Esophagus (tissue), 2 donors: ENCODE data around the gene CCDC174. TPM values are rescaled to one million over a fixed set of nuclear protein-coding genes. Genes with fewer than 3 reads are reported as not detected.

ENCODE experiments used
- H3K27ac ChIP-seq, 2 donors: one replicate each; pipeline ENCODE4 v1.5.1; 2013; ENCODE audit warnings: low read depth in 2 of 2, mild to moderate bottlenecking in 2 of 2, inconsistent platforms in 1 of 2, low read length in 1 of 2, moderate library complexity in 1 of 2
- H3K27me3 ChIP-seq, 2 donors: one replicate each; pipeline ENCODE4 v1.6.1; 2013; ENCODE audit warnings: low read length in 2 of 2, control low read depth in 1 of 2, mild to moderate bottlenecking in 1 of 2; ENCODE audit not compliant: insufficient read depth in 2 of 2, control insufficient read depth in 1 of 2
- H3K36me3 ChIP-seq, 2 donors: one replicate each; pipeline ENCODE4 v1.6.1; 2013; ENCODE audit warnings: low read length in 1 of 2; ENCODE audit not compliant: control insufficient read depth in 2 of 2, insufficient read depth in 2 of 2
- H3K4me1 ChIP-seq, 2 donors: one replicate each; pipeline ENCODE4 v1.6.1; 2013; ENCODE audit warnings: low read length in 1 of 2; ENCODE audit not compliant: control insufficient read depth in 2 of 2, insufficient read depth in 2 of 2
- H3K4me3 ChIP-seq, 2 donors: one replicate each; pipeline ENCODE4 v1.5.1; 2013; ENCODE audit warnings: low read length in 2 of 2, mild to moderate bottlenecking in 2 of 2, low read depth in 1 of 2, moderate library complexity in 1 of 2
- H3K9me3 ChIP-seq, 2 donors: one replicate each; pipeline ENCODE4 v1.6.1; 2013; ENCODE audit warnings: mild to moderate bottlenecking in 2 of 2, low read depth in 1 of 2, low read length in 1 of 2, moderate library complexity in 1 of 2; ENCODE audit not compliant: control insufficient read depth in 2 of 2, insufficient read depth in 1 of 2
- WGBS, 2 donors: extraction: QIAGEN DNeasy Blood & Tissue Kit; methylation state at CpG; one replicate each; pipeline ENCODE4 v1.1.7; 2013; 5-methylcytosine and 5-hydroxymethylcytosine counted together
- polyA plus RNA-seq, 2 donors: library from polyadenylated mRNA; stranded (reverse); fragments of 200-250 nt; gene quantifications; one replicate each; pipeline ENCODE4 v1.2.3, GENCODE V29; 2013
- donor health status: healthy with polysubstance abuse.
- donor health status: Bipolar disorder and iron deficiency.

Gene CCDC174
- polyA plus RNA-seq, 2 donors, result 10.4 to 11.1 TPM

DNA sequence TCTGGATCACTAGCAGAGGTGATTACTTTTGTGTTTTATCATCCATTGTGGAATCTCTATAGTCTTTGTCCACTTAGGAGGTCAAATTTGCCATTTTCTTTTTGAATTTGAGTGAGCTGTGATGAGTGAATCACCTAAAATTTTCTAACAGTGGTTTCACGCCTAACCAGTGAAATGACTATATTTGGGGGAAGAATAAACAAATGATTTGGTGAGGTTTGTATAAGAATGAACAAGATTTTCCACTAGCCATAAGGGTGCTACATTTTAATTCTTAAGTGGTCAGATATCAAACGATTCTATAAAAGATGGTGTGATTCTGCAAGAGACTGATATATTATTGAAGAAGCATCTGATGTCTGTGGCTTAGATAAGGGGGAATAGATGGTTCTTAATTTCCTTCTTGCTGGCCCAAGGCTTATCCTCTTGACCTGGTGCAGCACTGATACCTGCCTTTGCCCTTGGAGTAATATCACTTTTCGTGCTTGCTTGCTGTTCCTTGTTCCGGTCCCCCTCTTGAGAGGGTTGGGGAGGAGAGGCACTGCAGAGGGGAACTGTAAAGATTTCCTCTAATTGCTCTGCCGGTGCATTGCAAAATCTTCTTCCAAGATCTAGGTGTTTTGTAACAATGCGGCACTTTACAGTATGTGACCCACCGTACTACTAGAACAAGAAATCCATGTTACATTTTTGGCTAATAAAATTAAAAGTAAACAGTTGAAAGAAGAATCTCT lies 37.9 kb downstream of the CCDC174 start:
- Histone ChIP-seq H3K36me3 (no peaks in the 10 kb centered on the region), H3K27me3 (no peaks in the 10 kb centered on the region), H3K4me3 (no peak overlapping the region), H3K27ac (no peak overlapping the region), H3K4me1 (no peaks in the 10 kb centered on the region), H3K9me3 (peaks cover 0 to 2% of the 10 kb centered on the region in 2 donors)
- 73 to 75% methylated on average over 7 of the region's 7 CpGs for WGBS, 2 donors

DNA sequence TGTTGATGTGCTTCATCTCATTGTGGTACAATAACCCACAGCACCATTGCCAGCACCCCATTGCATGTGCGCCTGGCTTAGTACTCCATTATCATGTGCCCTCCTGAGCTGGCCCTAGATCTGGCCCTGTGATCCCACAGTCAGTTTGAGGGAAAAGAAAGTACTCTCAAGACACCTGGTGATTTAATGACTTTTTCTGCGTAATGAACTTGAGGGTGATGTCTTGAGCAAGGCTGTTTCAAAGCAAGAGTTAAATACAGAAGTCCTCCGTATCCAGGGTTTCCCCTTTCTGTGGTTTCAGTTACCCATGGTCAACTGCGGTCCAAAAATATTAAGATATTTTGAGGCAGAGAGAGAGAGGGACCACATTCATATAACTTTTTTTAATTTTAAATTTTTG lies 39.7 kb downstream of the CCDC174 start:
- no peaks in the 10 kb centered on the region for H3K4me1 ChIP-seq
- H3K36me3 ChIP-seq, result no peaks in the 10 kb centered on the region
- WGBS, 2 donors, result 86 to 90% methylated on average over 4 of the region's 4 CpGs
- H3K27me3 ChIP-seq, result no peaks in the 10 kb centered on the region
- peaks cover 0 to 2% of the 10 kb centered on the region in 2 donors for H3K9me3 ChIP-seq
- H3K27ac ChIP-seq, result no peak overlapping the region
- no peak overlapping the region for H3K4me3 ChIP-seq

DNA sequence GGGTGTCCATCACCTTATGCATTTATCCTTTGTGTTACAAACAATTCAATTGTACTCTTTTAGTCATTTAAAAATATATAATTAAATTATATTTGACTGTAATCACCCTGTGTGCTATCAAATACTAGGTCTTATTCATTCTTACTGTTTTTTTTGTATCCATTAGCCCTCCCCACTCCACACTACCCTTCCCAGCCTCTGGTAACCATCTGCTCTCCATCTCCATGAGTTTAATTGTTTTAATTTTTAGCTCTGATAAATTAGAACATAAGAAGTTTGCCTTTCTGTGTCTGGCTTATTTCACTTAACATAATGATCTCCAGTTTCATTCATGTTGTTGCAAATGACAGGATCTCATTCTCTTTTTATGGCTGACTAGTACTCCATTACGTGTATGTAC lies 40.2 kb downstream of the CCDC174 start:
- no peaks in the 10 kb centered on the region for H3K36me3 ChIP-seq
- 93 to 95% methylated on average over 1 of the region's 1 CpG for WGBS, 2 donors
- no peaks in the 10 kb centered on the region for H3K4me1 ChIP-seq

DNA sequence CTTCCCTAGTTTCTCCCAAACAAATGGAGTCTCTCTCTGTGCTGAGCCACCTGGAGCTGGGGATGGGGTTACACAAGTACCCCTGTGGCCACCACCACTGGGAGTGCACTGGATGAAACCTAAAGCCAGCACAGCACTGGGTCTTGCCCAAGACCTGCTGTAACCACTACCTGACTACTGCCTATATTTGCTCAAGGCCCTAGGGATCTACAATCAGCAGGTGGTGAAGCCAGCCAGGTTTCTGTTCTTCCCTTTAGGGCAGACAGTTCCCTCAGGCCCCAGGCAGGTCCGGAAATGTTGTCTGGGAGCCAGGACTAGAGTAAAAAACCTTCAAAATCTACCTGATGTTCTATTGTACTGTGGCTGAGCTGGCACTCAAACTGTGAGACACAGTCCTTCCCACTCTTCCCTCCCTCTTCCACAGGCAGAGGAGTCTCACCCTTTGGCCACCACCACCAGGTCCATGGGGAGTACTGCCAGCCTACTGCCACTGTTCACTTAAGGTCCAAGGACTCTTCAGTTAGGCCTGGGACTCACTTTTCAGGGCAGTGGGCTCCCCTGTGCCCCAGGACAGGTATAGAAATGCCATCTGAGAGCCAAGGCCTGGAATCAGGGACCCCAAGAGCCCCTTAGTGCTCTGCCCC lies 47.2 kb downstream of the CCDC174 start:
- H3K4me3 ChIP-seq, result no peak overlapping the region
- no peaks in the 10 kb centered on the region for H3K36me3 ChIP-seq
- WGBS, 2 donors, result 57 to 67% methylated on average over 1 of the region's 1 CpG
- no peak overlapping the region for H3K27ac ChIP-seq
- H3K9me3 ChIP-seq, result no peaks in the 10 kb centered on the region
- no peaks in the 10 kb centered on the region for H3K4me1 ChIP-seq
- no peaks in the 10 kb centered on the region for H3K27me3 ChIP-seq

More for the DNA sequence above, 40.2 kb downstream of the CCDC174 start:
- H3K27ac ChIP-seq, result no peak overlapping the region
- peaks cover 0 to 2% of the 10 kb centered on the region in 2 donors for H3K9me3 ChIP-seq
- H3K27me3 ChIP-seq, result no peaks in the 10 kb centered on the region
- no peak overlapping the region for H3K4me3 ChIP-seq

DNA sequence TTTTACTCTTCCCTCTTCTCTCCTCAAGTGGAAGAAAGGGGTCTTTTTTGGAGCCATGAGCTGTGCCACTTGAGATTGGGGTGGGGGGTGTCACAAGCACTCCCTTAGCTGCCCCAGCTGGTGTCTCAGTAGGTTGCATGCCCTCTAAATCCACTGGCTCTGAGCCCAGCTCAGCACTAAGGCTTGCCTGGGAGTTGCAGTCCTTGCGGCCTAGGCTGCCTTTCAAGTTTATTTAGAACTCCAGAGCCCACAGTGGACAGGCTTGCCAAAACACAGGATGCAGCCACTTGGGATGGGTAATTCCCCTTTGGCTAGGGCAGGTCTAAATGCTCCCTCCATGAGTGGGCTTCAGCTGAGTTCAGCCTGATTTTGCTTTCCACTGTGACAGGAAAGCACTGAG lies 48.1 kb downstream of the CCDC174 start:
- 29 to 35% methylated on average over 1 of the region's 1 CpG for WGBS, 2 donors
- no peak overlapping the region for H3K4me3 ChIP-seq

DNA sequence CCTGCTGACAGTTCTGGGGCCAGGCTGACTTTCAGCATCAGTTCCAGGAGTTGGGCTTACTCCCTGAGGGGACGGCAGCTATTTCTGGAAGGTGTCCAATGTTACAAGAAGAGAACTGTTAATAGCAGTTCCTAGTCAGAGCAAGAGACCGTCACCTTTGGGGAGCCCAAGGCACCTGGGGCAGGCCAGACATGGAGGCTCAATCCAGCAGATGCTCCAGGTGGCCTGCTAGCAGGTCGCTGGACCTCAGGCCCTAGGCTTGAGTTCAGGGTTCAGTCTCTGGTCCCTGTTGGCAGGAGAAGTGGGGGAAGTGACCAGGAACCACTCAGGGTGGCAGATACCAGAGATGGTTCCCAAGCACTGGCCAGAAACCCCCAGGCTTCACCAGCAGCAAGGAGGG lies 49.3 kb downstream of the CCDC174 start:
- Histone ChIP-seq H3K4me3 (no peak overlapping the region), H3K4me1 (no peaks in the 10 kb centered on the region), H3K27ac (no peak overlapping the region), H3K9me3 (no peaks in the 10 kb centered on the region), H3K36me3 (no peaks in the 10 kb centered on the region), H3K27me3 (no peaks in the 10 kb centered on the region)
- 66 to 76% methylated on average over 3 of the region's 3 CpGs for WGBS, 2 donors

More for the DNA sequence above, 48.1 kb downstream of the CCDC174 start:
- no peaks in the 10 kb centered on the region for H3K4me1 ChIP-seq
- H3K36me3 ChIP-seq, result no peaks in the 10 kb centered on the region
- H3K27ac ChIP-seq, result no peak overlapping the region
- no peaks in the 10 kb centered on the region for H3K27me3 ChIP-seq
- H3K9me3 ChIP-seq, result no peaks in the 10 kb centered on the region

DNA sequence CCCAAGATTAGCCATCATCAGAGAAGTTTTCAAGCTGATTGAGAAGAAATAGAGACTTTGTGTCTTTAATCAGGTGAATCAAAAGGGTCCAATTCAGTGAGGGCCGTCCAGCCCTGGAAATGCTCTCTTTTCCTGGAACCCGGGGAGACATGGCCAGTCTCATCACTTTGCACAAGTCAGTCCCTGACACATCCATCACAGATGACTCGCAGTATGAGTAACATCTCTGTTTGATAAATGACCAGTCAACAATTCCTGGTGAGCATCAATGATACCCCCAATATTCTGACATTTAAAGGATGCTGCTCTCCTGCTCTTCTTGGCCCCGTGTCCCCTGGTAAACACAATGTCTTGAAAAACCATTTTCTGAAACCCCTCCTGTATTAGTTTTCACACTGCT lies 50.1 kb downstream of the CCDC174 start:
- H3K36me3 ChIP-seq, result no peaks in the 10 kb centered on the region
- 87 to 92% methylated on average over 4 of the region's 4 CpGs for WGBS, 2 donors
- no peaks in the 10 kb centered on the region for H3K9me3 ChIP-seq
- H3K4me1 ChIP-seq, result no peaks in the 10 kb centered on the region
- no peak overlapping the region for H3K27ac ChIP-seq
- H3K4me3 ChIP-seq, result no peak overlapping the region
- no peaks in the 10 kb centered on the region for H3K27me3 ChIP-seq

DNA sequence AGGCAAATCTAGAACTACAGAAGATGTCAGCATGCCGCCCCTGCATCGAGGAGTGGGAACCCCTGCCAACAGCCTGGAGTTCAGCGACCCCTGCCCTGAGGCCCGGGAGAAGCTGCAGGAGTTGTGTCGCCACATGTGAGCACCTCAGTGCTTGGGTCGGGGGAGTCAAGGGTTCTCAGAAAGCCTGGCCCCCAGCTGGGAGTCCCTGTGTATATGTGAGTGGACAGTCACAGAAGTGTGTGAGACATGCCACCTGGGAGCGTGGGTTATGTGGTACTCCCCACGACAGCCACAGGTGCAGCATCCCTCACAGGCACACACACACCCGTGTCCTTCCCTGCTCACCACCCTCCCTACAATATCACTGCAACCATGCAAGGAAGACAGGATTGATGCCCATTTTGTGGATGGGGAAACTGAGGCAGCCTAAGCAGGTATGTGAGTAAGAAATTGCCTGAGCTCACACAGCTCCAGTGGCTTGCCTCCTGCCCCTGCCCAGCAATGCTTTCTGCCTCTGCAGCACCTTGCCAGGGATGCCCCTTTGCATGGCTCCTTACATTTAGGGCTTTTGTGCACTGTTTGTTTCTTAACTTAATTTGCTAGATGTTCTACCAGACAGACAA lies 51.7 kb downstream of the CCDC174 start:
- Histone ChIP-seq H3K36me3 (no peaks in the 10 kb centered on the region), H3K27ac (no peak overlapping the region), H3K4me1 (no peaks in the 10 kb centered on the region), H3K4me3 (no peak overlapping the region), H3K9me3 (no peaks in the 10 kb centered on the region), H3K27me3 (no peaks in the 10 kb centered on the region)
- 89 to 90% methylated on average over 9 of the region's 9 CpGs for WGBS, 2 donors

DNA sequence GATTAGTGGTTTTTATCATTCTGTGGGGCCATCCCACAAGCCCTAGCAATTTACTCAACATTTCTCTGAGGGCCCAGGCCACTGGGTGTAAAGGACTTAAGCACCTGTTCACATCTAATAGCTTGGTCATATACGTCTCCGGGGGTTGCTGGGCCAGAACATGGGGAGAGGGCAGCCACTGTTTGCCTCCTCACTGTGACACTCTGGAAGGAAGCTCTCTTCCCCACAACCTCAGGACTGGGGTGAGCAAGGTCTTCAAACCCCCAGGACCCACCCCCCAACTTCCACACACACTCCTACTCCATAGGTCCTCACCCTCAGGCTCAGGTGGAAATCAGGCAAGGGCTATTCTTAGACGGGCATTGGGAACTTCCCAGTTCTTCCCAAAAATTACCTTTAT lies 52.2 kb downstream of the CCDC174 start:
- Histone ChIP-seq H3K4me1 (no peaks in the 10 kb centered on the region), H3K4me3 (no peak overlapping the region), H3K9me3 (no peaks in the 10 kb centered on the region), H3K36me3 (no peaks in the 10 kb centered on the region), H3K27ac (no peak overlapping the region), H3K27me3 (no peaks in the 10 kb centered on the region)
- 94 to 99% methylated on average over 3 of the region's 3 CpGs for WGBS, 2 donors
